ENCODE data around the gene EMX1.

The EMX1 gene

DNA sequence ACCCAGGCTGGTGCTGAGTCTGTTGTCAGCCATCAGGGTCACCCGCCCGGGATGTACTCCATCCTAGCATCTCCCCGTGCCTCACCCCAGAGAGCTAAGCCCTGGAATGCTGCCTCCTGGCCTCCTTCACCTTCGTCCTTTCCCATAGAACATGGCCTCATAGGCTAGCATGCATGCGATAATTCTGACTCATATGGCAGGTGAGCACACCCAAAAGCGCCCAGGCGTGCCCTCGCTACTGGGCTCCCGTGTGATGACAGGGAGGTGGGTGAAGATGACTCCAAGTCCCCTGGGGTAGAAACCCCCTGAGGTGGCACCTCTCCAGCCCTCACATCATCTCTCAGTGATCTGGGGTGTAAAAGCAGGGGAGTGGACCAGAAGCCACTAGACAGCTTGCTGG lies 22.8 kb upstream of the EMX1 start:
- H3K4me2 ChIP-seq (ENCODE audit: low read depth, low read length, poor library complexity, severe bottlenecking), result no peak overlapping the region
- no peaks in the 10 kb centered on the region for H3K79me2 ChIP-seq (ENCODE audit: insufficient read depth, low read length)
- no peak for TF ChIP-seq EZH2phosphoT487 (IDR thresholded peaks at IDR 0.05; ENCODE audit: borderline replicate concordance)
- no peak for TF ChIP-seq CTCF (conservative IDR thresholded peaks at IDR 0.05; ENCODE audit: low read length)
- H3K36me3 ChIP-seq (ENCODE audit: insufficient read depth, low read length), result no peaks in the 10 kb centered on the region
- no peaks in the 10 kb centered on the region for H3K9me3 ChIP-seq (ENCODE audit: insufficient read depth, low read depth, low read length)
- no peaks in the 10 kb centered on the region for H3K27me3 ChIP-seq (ENCODE audit: insufficient read depth, low read length, poor library complexity, severe bottlenecking)
- H2AFZ ChIP-seq (ENCODE audit: low read length), result no peak overlapping the region
- H3K9me2 ChIP-seq (replicated peaks; ENCODE audit: low read depth, low read length), result no peaks in the 10 kb centered on the region
- peak overlapping the region; percentile 33 for H3K9ac ChIP-seq (ENCODE audit: low read depth, low read length, poor library complexity, severe bottlenecking)
- no peaks in the 10 kb centered on the region for H4K20me1 ChIP-seq (ENCODE audit: insufficient read depth, low read length, poor library complexity, severe bottlenecking)
- H3K4me3 ChIP-seq (ENCODE audit: low read length, poor library complexity, severe bottlenecking), result no peak overlapping the region
- no peaks in the 10 kb centered on the region for H3F3A ChIP-seq (ENCODE audit: low read depth)
- H3K4me1 ChIP-seq (ENCODE audit: insufficient read depth, low read length, poor library complexity, severe bottlenecking), result no peaks in the 10 kb centered on the region

GRCh38 chr2:72895154-72895553 lies 22.2 kb upstream of the EMX1 start:
- no peaks in the 10 kb centered on the region for H4K20me1 ChIP-seq (ENCODE audit: insufficient read depth, low read length, poor library complexity, severe bottlenecking)
- H3K79me2 ChIP-seq (ENCODE audit: insufficient read depth, low read length), result no peaks in the 10 kb centered on the region
- no peaks in the 10 kb centered on the region for H3K9me2 ChIP-seq (replicated peaks; ENCODE audit: low read depth, low read length)
- no peak for TF ChIP-seq CTCF (conservative IDR thresholded peaks at IDR 0.05; ENCODE audit: low read length)
- no peak for TF ChIP-seq EZH2phosphoT487 (IDR thresholded peaks at IDR 0.05; ENCODE audit: borderline replicate concordance)
- no peaks in the 10 kb centered on the region for H3K4me1 ChIP-seq (ENCODE audit: insufficient read depth, low read length, poor library complexity, severe bottlenecking)
- no peaks in the 10 kb centered on the region for H3F3A ChIP-seq (ENCODE audit: low read depth)
- H2AFZ ChIP-seq (ENCODE audit: low read length), result no peak overlapping the region; the same call in 1 of the 2 replicates
- H3K4me3 ChIP-seq (ENCODE audit: low read length, poor library complexity, severe bottlenecking), result no peak overlapping the region
- H3K4me2 ChIP-seq (ENCODE audit: low read depth, low read length, poor library complexity, severe bottlenecking), result no peak overlapping the region
- H3K9me3 ChIP-seq (ENCODE audit: insufficient read depth, low read depth, low read length), result no peaks in the 10 kb centered on the region
- H3K9ac ChIP-seq (ENCODE audit: low read depth, low read length, poor library complexity, severe bottlenecking), result no peak overlapping the region
- no peaks in the 10 kb centered on the region for H3K27me3 ChIP-seq (ENCODE audit: insufficient read depth, low read length, poor library complexity, severe bottlenecking)
- no peaks in the 10 kb centered on the region for H3K36me3 ChIP-seq (ENCODE audit: insufficient read depth, low read length)

DNA sequence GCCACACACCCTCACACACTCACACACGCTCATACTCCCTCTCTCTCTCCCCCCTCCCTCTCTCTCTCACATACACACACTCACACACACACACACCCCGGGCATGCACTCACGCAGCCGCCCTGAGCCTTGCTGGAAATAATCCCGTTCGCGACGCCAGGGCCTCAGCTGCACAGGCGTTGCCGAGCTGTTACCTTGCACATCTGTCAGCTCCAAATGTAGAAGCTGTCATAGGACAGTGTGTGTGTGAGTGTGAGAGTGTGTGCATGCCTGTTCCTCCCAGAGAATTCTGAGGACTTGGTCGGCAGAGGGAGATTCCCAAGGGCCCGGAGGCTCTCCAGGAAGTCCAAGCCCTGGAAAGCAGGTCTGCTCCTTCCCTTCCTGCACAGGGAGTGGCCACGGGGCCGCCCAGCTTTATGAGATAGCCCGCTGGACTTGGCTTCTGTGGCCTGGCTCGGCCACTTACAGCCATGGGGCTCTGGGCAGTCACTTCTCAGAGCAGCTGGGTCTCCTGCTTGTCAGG lies 21.5 kb upstream of the EMX1 start:
- Histone ChIP-seq H3K4me1 (ENCODE audit: insufficient read depth, low read length, poor library complexity, severe bottlenecking) (no peaks in the 10 kb centered on the region), H3K9me3 (ENCODE audit: insufficient read depth, low read depth, low read length) (no peaks in the 10 kb centered on the region), H3K27me3 (ENCODE audit: insufficient read depth, low read length, poor library complexity, severe bottlenecking) (no peaks in the 10 kb centered on the region), H3K4me3 (ENCODE audit: low read length, poor library complexity, severe bottlenecking) (no peak overlapping the region), H3K4me2 (ENCODE audit: low read depth, low read length, poor library complexity, severe bottlenecking) (no peak overlapping the region), H2AFZ (ENCODE audit: low read length) (no peak overlapping the region), H4K20me1 (ENCODE audit: insufficient read depth, low read length, poor library complexity, severe bottlenecking) (no peaks in the 10 kb centered on the region), H3K36me3 (ENCODE audit: insufficient read depth, low read length) (no peaks in the 10 kb centered on the region), H3F3A (ENCODE audit: low read depth) (no peaks in the 10 kb centered on the region), H3K9ac (ENCODE audit: low read depth, low read length, poor library complexity, severe bottlenecking) (no peak overlapping the region), H3K79me2 (ENCODE audit: insufficient read depth, low read length) (no peaks in the 10 kb centered on the region), H3K9me2 (replicated peaks; ENCODE audit: low read depth, low read length) (no peaks in the 10 kb centered on the region)
- TF ChIP-seq EZH2phosphoT487 (IDR thresholded peaks at IDR 0.05; ENCODE audit: borderline replicate concordance) (no peak), CTCF (conservative IDR thresholded peaks at IDR 0.05; ENCODE audit: low read length) (no peak)
